GM12878 (cell line): ENCODE data around the gene TGFBR3. TPM values are rescaled to one million over a fixed set of nuclear protein-coding genes. Genes with fewer than 3 reads are reported as not detected.

ENCODE experiments used
- ATAC-seq: fragments of 200-7000 bp; cut with Tn5 transposase; 3 replicates; pipeline ENCODE4 v1.9.1; 2020; ENCODE audit warnings: mild to moderate bottlenecking, moderate library complexity
- BruUV-seq: library from RNA; stranded (reverse); fragments of 400-500 nt; replicated peaks from 2 replicates; lab custom pipeline; 2021; lab: Mats Ljungman, UMichigan
- CTCF ChIA-PET: fragments of 300-600 bp; sonication (Branson Sonifier 250); formaldehyde crosslinking; extraction: SDS; loops from one replicate; lab custom pipeline; 2021; ENCODE audit warnings: inconsistent platforms; lab: Yijun Ruan, JAX
- POLR2A ChIA-PET: fragments of 350-600 bp; formaldehyde crosslinking; extraction: SDS; loops from one replicate; lab custom pipeline; 2021; ENCODE audit warnings: inconsistent platforms; lab: Charles Lee
- RAD21 ChIA-PET: fragments of 300-600 bp; sonication (Branson Sonifier 250); formaldehyde crosslinking; loops from one replicate; lab custom pipeline; 2023; ENCODE audit warnings: antibody characterized with exemption; ENCODE audit not compliant: unreplicated experiment; lab: Charles Lee
- SMC1A ChIA-PET: fragments of 300-600 bp; sonication (Branson Sonifier 250); formaldehyde crosslinking; loops from one replicate; lab custom pipeline; 2023; ENCODE audit not compliant: unreplicated experiment, uncharacterized antibody; lab: Charles Lee
- DNase-seq: peaks from one replicate; pipeline ENCODE4 v3.0.0-alpha.2; 2011; ENCODE audit warnings: low read depth, low spot score
- FAIRE-seq: peaks from 3 replicates; lab custom pipeline; 2011; peaks lifted over from hg19 to GRCh38; lab: Jason Lieb, UNC
- H2AFZ ChIP-seq: 2 replicates; pipeline ENCODE4 v1.6.0; 2011; ENCODE audit warnings: low read depth, low read length, control low read depth; ENCODE audit not compliant: control insufficient read depth
- H3K27ac ChIP-seq: 2 replicates; pipeline ENCODE4 v1.5.1; 2011; ENCODE audit warnings: control low read depth; ENCODE audit not compliant: control insufficient read depth, insufficient read depth
- H3K27me3 ChIP-seq, 2 experiments: replicated peaks in 1 of 2; 2 replicates each; pipeline versions ENCODE4 v1.6.0 to v1.6.1; 2011; ENCODE audit warnings: low read length in 1 of 2; ENCODE audit not compliant: control insufficient read depth in 2 of 2, insufficient read depth in 2 of 2
- H3K36me3 ChIP-seq, 2 experiments: 2 replicates each; pipeline ENCODE4 v1.5.1; 2011; ENCODE audit warnings: low read length in 1 of 2; ENCODE audit not compliant: control insufficient read depth in 2 of 2, insufficient read depth in 2 of 2
- H3K4me1 ChIP-seq: 2 replicates; pipeline ENCODE4 v1.6.1; 2011; ENCODE audit warnings: mild to moderate bottlenecking, low read length, moderate library complexity, mixed read lengths; ENCODE audit not compliant: control insufficient read depth, insufficient read depth
- H3K4me2 ChIP-seq: 2 replicates; pipeline ENCODE4 v1.6.0; 2011; ENCODE audit warnings: control low read depth; ENCODE audit not compliant: control insufficient read depth, insufficient read depth
- H3K4me3 ChIP-seq: fragments of 200-600 bp; sonication (generic); 2 replicates; pipeline ENCODE4 v1.5.1; 2016
- H3K79me2 ChIP-seq: 2 replicates; pipeline ENCODE4 v1.6.0; 2011; ENCODE audit warnings: low read length; ENCODE audit not compliant: control insufficient read depth, insufficient read depth
- H3K9ac ChIP-seq: 2 replicates; pipeline ENCODE4 v1.8.0; 2011; ENCODE audit warnings: low read length, control low read depth, mixed read lengths; ENCODE audit not compliant: control insufficient read depth, insufficient read depth
- H3K9me3 ChIP-seq: replicated peaks from 3 replicates; pipeline ENCODE4 v1.5.1; 2011; ENCODE audit warnings: mild to moderate bottlenecking, low read length; ENCODE audit not compliant: control insufficient read depth, insufficient read depth
- H4K20me1 ChIP-seq: 2 replicates; pipeline ENCODE4 v1.6.0; 2011; ENCODE audit not compliant: control insufficient read depth, insufficient read depth
- CEBPB ChIP-seq, 2 experiments: fragments of 150-350 bp in 1 of 2; IDR thresholded peaks; 2 replicates each; pipeline ENCODE4 v1.6.1; 2012 to 2014; ENCODE audit warnings: low read depth in 2 of 2, low read length in 2 of 2, borderline replicate concordance in 1 of 2, inconsistent platforms in 1 of 2
- CHD4 ChIP-seq: fragments of 200-600 bp; sonication (generic); IDR thresholded peaks from 2 replicates; pipeline ENCODE4 v1.6.1; 2016; ENCODE audit warnings: mild to moderate bottlenecking
- CUX1 ChIP-seq: IDR thresholded peaks from 2 replicates; pipeline ENCODE4 v1.6.1; 2012; ENCODE audit warnings: improper control_type of control experiment, low read depth, low read length; ENCODE audit not compliant: insufficient replicate concordance
- HDGF ChIP-seq: fragments of 450-650 bp; IDR thresholded peaks from 2 replicates; pipeline ENCODE4 v1.6.1; 2016; ENCODE audit warnings: antibody characterized with exemption
- JUNB ChIP-seq: IDR thresholded peaks from 2 replicates; pipeline ENCODE4 v1.6.1; 2016; ENCODE audit warnings: antibody characterized with exemption, mild to moderate bottlenecking
- LARP7 ChIP-seq: fragments of 450-650 bp; IDR thresholded peaks from 2 replicates; pipeline ENCODE4 v1.6.1; 2017; ENCODE audit warnings: mild to moderate bottlenecking
- NFYB ChIP-seq: IDR thresholded peaks from 2 replicates; pipeline ENCODE4 v1.6.1; 2011; ENCODE audit warnings: low read depth, mild to moderate bottlenecking, low read length, improper control_type of control experiment, moderate library complexity; ENCODE audit not compliant: insufficient read depth
- NR2C2 ChIP-seq: IDR thresholded peaks from 2 replicates; pipeline ENCODE4 v1.6.1; 2011; ENCODE audit warnings: borderline replicate concordance, low read depth; ENCODE audit not compliant: control insufficient read depth, insufficient read length
- PBX3 ChIP-seq: IDR thresholded peaks from 2 replicates; pipeline ENCODE4 v1.6.1; 2011; ENCODE audit warnings: mild to moderate bottlenecking, low read depth, low read length, moderate library complexity; ENCODE audit not compliant: insufficient replicate concordance
- RB1 ChIP-seq: fragments of 450-650 bp; formaldehyde crosslinking; IDR thresholded peaks from 2 replicates; pipeline ENCODE4 v1.6.1; 2017; ENCODE audit warnings: mild to moderate bottlenecking, borderline replicate concordance
- SKIL ChIP-seq: fragments of 450-650 bp; IDR thresholded peaks from 2 replicates; pipeline ENCODE4 v1.6.1; 2017; ENCODE audit warnings: mild to moderate bottlenecking, low read depth, inconsistent platforms; ENCODE audit not compliant: poor library complexity, severe bottlenecking
- TARDBP ChIP-seq: IDR thresholded peaks from 2 replicates; pipeline ENCODE4 v1.6.1; 2016; ENCODE audit warnings: borderline replicate concordance
- TCF12 ChIP-seq: IDR thresholded peaks from 2 replicates; pipeline ENCODE4 v1.6.1; 2011; ENCODE audit warnings: low read depth, mild to moderate bottlenecking, low read length
- ZZZ3 ChIP-seq: IDR thresholded peaks from 2 replicates; pipeline ENCODE4 v1.6.1; 2011; ENCODE audit warnings: low read depth; ENCODE audit not compliant: control insufficient read depth, insufficient read length
- WGBS: methylation state at CpG from one replicate; pipeline ENCODE4 v1.1.6; 2016; ENCODE audit warnings: low lambda C conversion rate; ENCODE audit not compliant: insufficient replicate concordance, insufficient coverage; ENCODE audit errors: missing lambda C conversion rate; 5-methylcytosine and 5-hydroxymethylcytosine counted together
- in situ Hi-C: fragments of 300-500 bp; cut with MboI; formaldehyde crosslinking; loops from 9 replicates; pipeline ENCODE4 v1.14.3; 2018; ENCODE audit warnings: mixed read lengths
- intact Hi-C: fragments of 100-400 bp; cut with micrococcal nuclease; formaldehyde crosslinking; loops from one replicate; pipeline ENCODE4 v1.14.2; 2022; ENCODE audit not compliant: unreplicated experiment
- polyA plus RNA-seq, 11 experiments: library from polyadenylated mRNA; depleted of rRNA in 4 of 11; unstranded in 6 of 11; stranded (reverse) in 5 of 11; fragments of >200 nt; fragmentation: Nextera tagmentation in 4 of 11; fragmentation: Illumina TruSeq in 1 of 11; extraction: Ambion mirVana in 4 of 11; extraction: Trizol in 1 of 11; gene quantifications; 1 replicate in 1 of 11; 2 replicates in 10 of 11; pipeline versions ENCODE4 v1.2.1 to v1.2.3, GENCODE V29; 2011 to 2016; ENCODE audit warnings: inconsistent platforms in 2 of 11, missing spikeins in 2 of 11, low read depth in 1 of 11
- total RNA-seq, 4 experiments: library from RNA; depleted of rRNA in 3 of 4; stranded (reverse); fragments of >200 nt in 3 of 4; fragmentation: Illumina TruSeq in 1 of 4; extraction: Trizol in 1 of 4; gene quantifications; 2 replicates each; pipeline versions ENCODE4 v1.2.1 to v1.2.3, GENCODE V29; 2013 to 2021

Gene TGFBR3
- total and polyA plus RNA-seq, 10 of the 15 experiments (the other 5 are each of a cell fraction or from before 2014, with no cell fraction given), result 2.7 to 16.5 (median 12.6) TPM

DNA sequence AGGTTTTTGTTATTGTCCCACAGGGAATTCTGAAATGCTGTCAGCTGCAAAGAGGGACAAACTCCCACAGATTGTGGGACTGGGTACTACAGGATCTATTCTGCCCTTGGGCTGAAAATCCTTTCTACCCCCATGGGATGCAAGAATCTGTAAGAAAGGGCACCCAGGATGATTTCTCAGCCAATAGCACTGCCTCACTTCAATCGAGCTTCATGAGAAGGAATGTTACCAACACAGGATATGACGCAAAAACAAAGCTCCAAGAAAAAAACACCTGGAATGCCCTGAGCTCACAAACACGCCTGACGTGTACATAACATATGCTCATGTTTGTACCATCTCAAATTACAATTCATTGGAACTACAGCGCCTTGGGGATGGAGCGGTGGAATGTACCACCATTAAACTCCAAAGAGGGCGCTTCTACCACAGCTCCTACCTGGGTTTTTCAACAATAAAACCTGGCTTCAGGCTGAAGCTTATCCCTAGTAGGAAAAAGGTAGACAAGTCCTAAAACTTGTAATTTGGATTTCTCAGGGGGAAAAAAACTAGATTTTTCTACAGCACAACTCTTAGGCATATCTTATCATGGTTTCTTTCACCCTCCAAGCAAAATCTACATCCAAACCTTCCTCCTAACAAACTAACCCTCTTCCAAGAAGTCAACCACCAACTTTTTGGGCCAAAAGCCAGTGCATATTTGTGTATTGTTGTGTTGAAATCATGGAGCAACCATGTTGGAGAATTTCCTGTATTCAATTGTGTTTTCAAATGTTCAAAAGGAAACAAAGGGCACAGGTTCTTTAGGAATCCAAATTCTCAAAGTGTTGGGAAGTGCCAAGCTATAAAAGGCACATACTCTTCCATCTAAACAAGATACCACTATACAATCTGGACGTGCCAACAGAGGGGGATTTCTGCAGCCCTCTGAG, 78.9 kb downstream of the TGFBR3 start:
- H3K79me2 ChIP-seq, result no peaks in the 10 kb centered on the region
- DNase-seq (no peak), ATAC-seq (no peak), FAIRE-seq (no peak)
- H3K27ac ChIP-seq, result no peak overlapping the region
- no peaks in the 10 kb centered on the region for H4K20me1 ChIP-seq
- no peak overlapping the region for H3K4me3 ChIP-seq
- ChIA-PET SMC1A (interaction anchor here (0.5 to 1.0 kb wide), 3 partner anchors 10 to 299 kb away, joined by 3 read pairs; no protein-coding TSS in a partner anchor), POLR2A (no interaction called here), RAD21 (interaction anchor here (0.9 kb wide), 1 partner anchor 294 kb away, joined by 3 read pairs; no protein-coding TSS in a partner anchor), CTCF (interaction anchor here (0.5 to 0.8 kb wide), 3 partner anchors 94 to 1032 kb away, joined by 3 read pairs; no protein-coding TSS in a partner anchor)
- intact Hi-C loops, result loop anchor here (10.0 kb wide), 1 partner anchor 302 kb away; the partner anchor contains the start of gene CDC7
- no peaks in the 10 kb centered on the region for H3K9me3 ChIP-seq
- BruUV-seq, result no TSS peak
- H2AFZ ChIP-seq, result no peak overlapping the region
- no peak overlapping the region for H3K9ac ChIP-seq
- no peak overlapping the region for H3K4me2 ChIP-seq
- WGBS, result 78% methylated on average over 8 of the region's 8 CpGs
- in situ Hi-C loops, result no loop called here
- H3K4me1 ChIP-seq, result peaks cover 33% of the 10 kb centered on the region
- no peaks in the 10 kb centered on the region for H3K36me3 ChIP-seq
- no peaks in the 10 kb centered on the region for H3K27me3 ChIP-seq
- no peak for TF ChIP-seq LARP7
- TF ChIP-seq HDGF, result no peak
- TF ChIP-seq CHD4, result no peak
- TF ChIP-seq RB1, result no peak
- TF ChIP-seq CEBPB (IDR thresholded peaks at IDR 0.05; ENCODE audit: borderline replicate concordance in 1 of 2, low read depth in 2 of 2, low read length in 2 of 2), result no peak
- TF ChIP-seq NR2C2, result no peak
- no peak for TF ChIP-seq JUNB
- no peak for TF ChIP-seq SKIL
- TF ChIP-seq TCF12, result no peak
- TF ChIP-seq CUX1, result no peak
- TF ChIP-seq PBX3, result no peak
- no peak for TF ChIP-seq ZZZ3
- TF ChIP-seq TARDBP, result no peak
- TF ChIP-seq NFYB, result no peak
